ENCODE data around the gene ADRA2C. TPM values are rescaled to one million over a fixed set of nuclear protein-coding genes. Genes with fewer than 3 reads are reported as not detected.
A peak's percentile ranks its signal among the peaks of the same experiment; 100 is the strongest.

ADRA2C gene
- 4.5 TPM for total RNA-seq
- long read RNA-seq, transcript ADRA2C-201 (1 exons, 2,129 nt) = major isoform, 19 of 19 reads
- long read RNA-seq, partial matches to known transcripts = 0 of 19 reads
- long read RNA-seq, other reads (novel, unspliced or antisense) = 0 of 19 reads

DNA sequence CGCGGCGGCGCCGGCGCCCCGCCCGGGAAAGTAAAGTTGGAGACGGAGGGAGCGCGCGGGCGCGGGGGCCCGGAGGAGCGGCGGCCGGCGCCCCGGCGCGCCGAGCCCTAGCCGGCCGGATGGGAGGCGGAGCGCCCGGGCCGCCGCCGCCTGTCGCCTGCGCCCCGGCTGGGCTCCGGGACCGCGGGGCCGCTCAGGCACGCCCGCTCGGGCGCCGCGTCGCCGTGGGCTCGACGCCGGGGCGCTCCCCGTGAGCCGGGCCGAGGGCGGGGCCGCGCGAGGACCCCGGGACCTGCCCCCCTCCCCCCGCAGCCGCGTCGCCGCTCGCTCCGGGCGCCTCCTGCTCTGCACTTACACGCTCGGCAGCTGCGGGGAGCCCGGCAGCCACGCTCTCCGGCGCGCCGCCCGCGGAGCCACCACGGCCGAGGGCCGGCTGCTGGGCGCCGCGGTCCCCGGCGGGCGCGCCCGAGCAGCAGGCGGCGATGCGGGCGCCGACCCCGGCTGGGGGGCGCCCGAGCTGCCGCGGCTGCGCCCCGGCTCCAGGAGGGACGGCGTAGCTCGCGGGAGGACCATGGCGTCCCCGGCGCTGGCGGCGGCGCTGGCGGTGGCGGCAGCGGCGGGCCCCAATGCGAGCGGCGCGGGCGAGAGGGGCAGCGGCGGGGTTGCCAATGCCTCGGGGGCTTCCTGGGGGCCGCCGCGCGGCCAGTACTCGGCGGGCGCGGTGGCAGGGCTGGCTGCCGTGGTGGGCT, at the start of gene ADRA2C:
ADRA2C (plus strand) TSS at position 350 of the 749 bp plus-strand sequence; CDS start at position 572, 222 bp downstream.
- H3K36me3 ChIP-seq = no peaks in the 10 kb centered on the region
- H3K4me1 ChIP-seq = peaks cover 14% of the 10 kb centered on the region
- no peaks in the 10 kb centered on the region for H3K9me3 ChIP-seq (replicated peaks)
- intact Hi-C loops (cut with micrococcal nuclease) = no loop called here
- peak within 1 kb of the TSS; percentile 63 for H3K27ac ChIP-seq (replicated peaks)
- DNase-seq = no peak
- TF ChIP-seq CTCF (IDR thresholded peaks at IDR 0.05; ENCODE audit: borderline replicate concordance) = no peak
- peaks cover 71% of the 10 kb centered on the region for H3K27me3 ChIP-seq (ENCODE audit: low read depth)
- peak within 1 kb of the TSS; percentile 62 for H3K4me3 ChIP-seq

GRCh38 chr4:3716631-3717235, 49.5 kb upstream of the ADRA2C start:
- DNase-seq = peak; percentile 8
- Histone ChIP-seq H3K27ac (replicated peaks) (no peak overlapping the region), H3K36me3 (no peaks in the 10 kb centered on the region), H3K27me3 (ENCODE audit: low read depth) (peaks cover 82% of the 10 kb centered on the region), H3K4me3 (no peak overlapping the region), H3K9me3 (replicated peaks) (peaks cover 10% of the 10 kb centered on the region), H3K4me1 (no peaks in the 10 kb centered on the region)
- intact Hi-C loops (cut with micrococcal nuclease) = no loop called here
- no peak for TF ChIP-seq CTCF (IDR thresholded peaks at IDR 0.05; ENCODE audit: borderline replicate concordance)

- Histone ChIP-seq H3K4me3 (no peak overlapping the region), H3K9me3 (replicated peaks) (peaks cover 10% of the 10 kb centered on the region), H3K36me3 (no peaks in the 10 kb centered on the region), H3K27me3 (ENCODE audit: low read depth) (peaks cover 85% of the 10 kb centered on the region), H3K4me1 (no peaks in the 10 kb centered on the region), H3K27ac (replicated peaks) (no peak overlapping the region)
- intact Hi-C loops (cut with micrococcal nuclease) = no loop called here
- peak; percentile 4 for DNase-seq
- no peak for TF ChIP-seq CTCF (IDR thresholded peaks at IDR 0.05; ENCODE audit: borderline replicate concordance)
Observed at GRCh38 chr4:3717241-3717640, 48.9 kb upstream of the ADRA2C start.

DNA sequence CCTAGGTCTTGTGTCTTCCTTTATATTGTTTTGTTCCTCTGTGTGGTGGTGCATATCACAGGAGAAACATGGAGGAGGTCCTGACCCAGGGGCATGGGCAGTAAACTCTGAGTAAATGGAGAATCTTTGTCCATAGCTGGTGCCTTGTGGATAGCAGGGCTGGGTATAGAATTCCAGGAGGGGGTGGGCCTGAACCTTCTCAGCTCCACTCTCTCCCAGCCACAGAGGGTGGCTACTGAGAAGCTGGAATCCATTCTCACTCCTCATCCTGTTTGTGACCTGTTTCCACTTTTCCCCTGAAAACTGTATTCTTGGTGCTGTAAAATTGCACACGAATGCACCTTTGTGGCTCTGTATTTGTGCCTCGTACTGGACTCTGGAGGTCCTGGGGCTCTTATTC, 47.7 kb upstream of the ADRA2C start:
- Histone ChIP-seq H3K27me3 (ENCODE audit: low read depth) (peaks cover 85% of the 10 kb centered on the region), H3K27ac (replicated peaks) (no peak overlapping the region), H3K36me3 (no peaks in the 10 kb centered on the region), H3K4me1 (no peaks in the 10 kb centered on the region), H3K9me3 (replicated peaks) (peaks cover 10% of the 10 kb centered on the region), H3K4me3 (no peak overlapping the region)
- no peak for DNase-seq
- intact Hi-C loops (cut with micrococcal nuclease) = no loop called here
- TF ChIP-seq CTCF (IDR thresholded peaks at IDR 0.05; ENCODE audit: borderline replicate concordance) = no peak

GRCh38 chr4:3719191-3719590, 47.0 kb upstream of the ADRA2C start:
- Histone ChIP-seq H3K36me3 (no peaks in the 10 kb centered on the region), H3K9me3 (replicated peaks) (peaks cover 10% of the 10 kb centered on the region), H3K27ac (replicated peaks) (no peak overlapping the region), H3K27me3 (ENCODE audit: low read depth) (peaks cover 88% of the 10 kb centered on the region), H3K4me1 (no peaks in the 10 kb centered on the region), H3K4me3 (no peak overlapping the region)
- DNase-seq = no peak
- intact Hi-C loops (cut with micrococcal nuclease) = no loop called here
- TF ChIP-seq CTCF (IDR thresholded peaks at IDR 0.05; ENCODE audit: borderline replicate concordance) = no peak
